Measurements from ENCODE around the gene TTLL6.
A peak's percentile ranks its signal among the peaks of the same experiment; 100 is the strongest.
"Not testable (repeated sequence)": the region's sequence is repeated elsewhere in the genome, so short reads cannot be mapped to it uniquely, and the experiment has no call there.

The TTLL6 gene

GRCh38 chr17:48814504-48814903, 2.5 kb downstream of the TTLL6 start:
- DNase-seq, result peak; percentile 60

- DNase-seq, result no peak
Observed at GRCh38 chr17:48812001-48812400, 5.0 kb downstream of the TTLL6 start.

DNA sequence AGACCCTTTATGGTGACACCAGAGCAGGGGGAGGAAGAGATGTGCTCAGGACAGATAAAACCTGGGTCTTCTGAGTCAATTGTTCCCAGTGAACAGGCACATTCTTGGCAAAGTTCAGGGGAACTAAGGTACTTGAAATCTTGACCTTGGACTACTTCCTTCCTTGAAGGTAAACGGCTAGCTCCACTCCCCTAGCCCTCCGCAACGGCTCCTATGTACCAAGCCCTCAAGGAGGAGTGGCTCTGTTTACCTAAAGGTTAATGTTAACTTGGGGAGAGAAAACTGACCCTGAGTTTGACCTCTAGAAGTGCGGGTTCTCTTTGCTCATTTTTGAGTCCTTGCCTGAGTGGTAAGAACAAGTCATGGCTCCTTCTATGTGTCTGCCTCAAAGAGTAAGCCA, 7.8 kb downstream of the TTLL6 start:
- DNase-seq, result no peak

- peak; percentile 72 for DNase-seq
Observed at GRCh38 chr17:48804936-48805411, 12.1 kb downstream of the TTLL6 start.

GRCh38 chr17:48800626-48801217, 16.3 kb downstream of the TTLL6 start:
- no peak for DNase-seq

DNA sequence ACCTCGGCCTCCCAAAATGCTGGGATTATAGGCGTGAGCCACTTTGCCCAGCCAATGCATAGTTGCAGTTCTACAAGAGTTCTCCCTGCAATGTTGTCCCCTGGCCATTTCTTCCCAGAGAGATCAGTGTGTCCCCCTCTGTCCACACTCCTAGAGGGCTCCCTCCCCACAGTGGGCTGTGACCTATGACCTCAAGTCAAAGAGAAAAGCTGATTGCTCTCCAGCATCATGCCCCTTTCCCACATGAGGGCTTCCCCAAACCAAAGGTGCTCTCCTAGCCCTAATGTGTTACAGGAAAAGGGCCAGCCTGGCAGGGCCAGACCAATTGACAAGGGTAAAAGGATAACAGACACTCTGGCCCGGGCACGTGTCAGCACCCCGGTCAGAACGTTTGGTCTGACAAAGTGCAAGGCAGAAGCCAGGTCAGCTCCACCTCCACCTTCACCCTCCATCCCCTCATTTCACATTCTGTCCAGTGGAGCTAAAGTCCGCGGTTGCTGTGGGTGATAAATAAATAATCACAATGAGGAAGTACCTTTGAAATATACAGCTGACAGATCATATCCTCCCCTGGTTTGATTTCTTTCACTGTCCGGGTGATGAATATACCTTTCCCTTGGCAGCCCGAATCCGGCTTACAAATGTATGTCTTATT, 17.8 kb downstream of the TTLL6 start:
- no peak for DNase-seq

GRCh38 chr17:48796163-48796522, 20.9 kb downstream of the TTLL6 start:
- DNase-seq, result not testable (repeated sequence)

GRCh38 chr17:48795444-48796162, 21.4 kb downstream of the TTLL6 start:
- DNase-seq, result no peak

GRCh38 chr17:48792033-48792798, 24.8 kb downstream of the TTLL6 start:
- DNase-seq, result no peak

DNA sequence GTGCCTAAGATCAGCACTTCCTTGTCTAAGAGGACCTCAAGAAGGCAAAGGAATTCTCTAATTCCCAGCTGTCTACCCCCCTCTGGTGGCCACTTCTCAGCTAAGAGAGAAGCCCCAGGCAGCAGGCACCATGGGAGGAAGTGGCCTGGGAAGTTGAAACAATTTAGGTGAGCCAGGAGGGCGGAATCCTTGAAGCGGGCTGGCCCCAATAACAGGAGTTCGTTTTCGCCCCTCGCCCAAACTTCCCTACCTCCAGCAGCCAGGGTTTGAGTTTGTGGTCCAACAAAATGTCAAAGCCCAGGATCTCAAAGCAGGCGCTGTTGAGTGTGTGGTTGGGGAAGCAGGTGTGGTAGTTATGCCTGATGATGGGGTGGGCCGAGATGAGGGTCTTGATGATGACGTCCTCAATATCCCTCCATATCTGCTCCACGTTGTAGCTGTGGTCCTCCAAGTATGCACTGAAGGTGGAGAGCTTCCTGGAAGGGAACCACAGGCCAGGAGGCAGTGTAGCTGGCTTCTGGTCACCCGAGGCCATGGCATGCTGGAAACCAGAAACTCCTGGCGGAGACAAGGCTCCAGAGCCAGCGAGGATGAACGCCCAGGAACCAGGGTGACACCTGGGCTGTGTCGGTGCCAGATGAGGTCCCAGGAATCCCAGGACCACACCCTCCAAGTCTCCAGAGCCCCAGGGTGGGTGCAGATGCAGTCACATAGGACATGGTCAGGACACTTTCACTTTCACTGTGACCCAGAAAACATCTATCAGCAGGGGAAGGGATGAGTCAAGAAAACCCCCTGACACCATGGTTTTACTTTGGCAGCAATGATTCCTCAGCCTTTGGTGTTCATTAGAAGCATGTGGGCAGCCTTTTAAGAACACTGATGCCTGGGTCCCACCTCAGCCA, 25.6 kb downstream of the TTLL6 start:
- peak; percentile 37 for DNase-seq

DNA sequence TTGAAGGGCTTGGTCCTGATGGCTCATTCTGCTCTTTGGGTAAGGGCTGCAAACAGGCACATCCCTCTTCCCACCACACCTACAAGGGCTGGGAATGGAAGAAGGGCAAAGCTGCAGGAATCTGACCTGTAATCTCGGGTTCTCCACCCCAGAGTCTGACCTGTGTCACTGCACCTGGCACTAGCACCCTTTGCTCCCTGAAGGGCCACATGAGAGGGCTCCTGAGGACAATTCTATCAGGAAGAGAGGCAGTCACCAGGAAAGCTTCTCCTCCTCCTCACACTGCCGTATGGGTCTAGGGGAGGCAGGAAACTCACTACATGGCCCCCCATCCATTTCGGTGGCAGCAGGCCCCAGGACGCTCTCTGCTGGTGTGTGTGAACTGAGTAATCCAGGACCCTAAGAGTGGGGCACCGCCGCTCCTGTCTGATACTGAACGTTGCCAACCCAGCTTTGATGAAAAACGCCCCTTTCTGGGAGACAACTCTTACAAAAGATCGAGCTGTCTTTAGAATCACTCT, 26.4 kb downstream of the TTLL6 start:
- DNase-seq, result no peak

DNA sequence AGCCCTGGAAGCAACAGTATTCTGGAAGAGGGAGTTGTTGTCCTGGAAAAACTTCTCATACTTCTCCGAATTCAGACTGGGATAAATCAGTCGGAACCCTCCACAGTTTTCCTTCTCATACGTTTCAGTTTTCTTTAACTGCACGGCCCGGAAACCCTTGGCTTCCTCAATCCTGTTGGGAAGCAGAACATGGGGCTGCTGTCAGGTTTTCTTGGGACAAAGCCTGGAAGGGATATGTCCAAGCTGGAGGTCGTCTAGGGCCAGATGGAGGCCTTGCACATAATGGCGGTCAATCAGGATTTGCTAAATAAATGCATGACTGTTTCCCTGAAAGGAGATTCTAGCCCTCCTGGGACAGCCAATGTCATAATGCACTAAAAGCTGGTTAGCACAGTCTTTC, 29.2 kb downstream of the TTLL6 start:
- no peak for DNase-seq

DNA sequence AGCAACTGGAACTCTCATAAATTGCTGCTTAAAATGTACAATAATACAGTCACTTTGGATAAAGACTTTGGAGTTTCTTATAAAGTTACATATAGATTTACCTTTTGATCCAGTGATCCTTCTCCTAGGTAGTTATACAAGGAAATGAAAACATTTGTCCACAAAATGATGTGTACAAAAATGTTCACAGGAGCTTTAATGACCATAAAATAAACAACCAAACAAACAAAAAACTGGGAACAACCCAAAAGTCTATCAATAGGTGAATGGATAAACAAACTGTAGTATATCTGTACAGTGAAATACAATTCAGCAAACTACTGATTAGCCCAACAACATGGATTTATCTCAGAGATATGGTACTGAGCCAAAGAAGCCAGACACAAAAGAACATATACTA, 37.6 kb downstream of the TTLL6 start:
- no peak for DNase-seq

- DNase-seq, result no peak
Observed at GRCh38 chr17:48776602-48777001, 40.4 kb downstream of the TTLL6 start.

DNA sequence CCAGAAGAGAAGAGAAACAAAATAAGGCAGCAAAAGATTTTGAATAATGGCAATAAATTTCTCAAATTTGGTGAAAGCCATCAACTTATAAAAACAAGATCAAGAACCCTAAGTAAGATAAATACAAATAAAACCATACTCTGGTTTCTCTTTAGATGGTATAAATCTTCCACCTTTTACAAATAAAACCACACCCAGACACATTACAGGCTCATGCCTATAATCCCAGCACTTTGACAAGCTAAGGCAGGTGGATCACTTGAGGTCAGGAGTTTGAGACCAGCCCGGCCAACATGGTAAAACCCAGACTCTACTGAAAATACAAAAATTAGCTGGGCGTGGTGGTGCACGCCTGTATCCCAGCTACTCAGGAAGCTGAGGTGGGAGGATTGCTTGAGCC, 43.8 kb downstream of the TTLL6 start:
- DNase-seq, result no peak

DNA sequence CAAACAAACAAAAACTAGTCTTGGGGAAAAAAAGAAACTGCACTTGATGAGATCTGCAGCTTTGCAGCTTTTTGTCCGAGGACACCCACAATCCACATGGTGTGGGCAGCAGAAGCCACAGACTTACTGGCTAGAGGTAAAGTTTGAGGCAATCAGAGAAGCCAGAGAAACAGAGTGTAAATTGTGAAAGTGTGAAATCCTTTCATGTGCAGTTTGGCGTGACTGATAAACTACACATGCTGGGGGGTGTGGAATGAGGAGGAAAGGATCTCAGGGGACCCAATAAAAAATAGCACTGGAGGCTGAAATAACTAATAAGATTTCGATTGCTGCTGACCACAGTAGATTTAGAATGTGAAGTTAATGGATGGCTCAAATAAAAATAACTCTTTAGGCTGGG, 46.1 kb downstream of the TTLL6 start:
- no peak for DNase-seq

DNA sequence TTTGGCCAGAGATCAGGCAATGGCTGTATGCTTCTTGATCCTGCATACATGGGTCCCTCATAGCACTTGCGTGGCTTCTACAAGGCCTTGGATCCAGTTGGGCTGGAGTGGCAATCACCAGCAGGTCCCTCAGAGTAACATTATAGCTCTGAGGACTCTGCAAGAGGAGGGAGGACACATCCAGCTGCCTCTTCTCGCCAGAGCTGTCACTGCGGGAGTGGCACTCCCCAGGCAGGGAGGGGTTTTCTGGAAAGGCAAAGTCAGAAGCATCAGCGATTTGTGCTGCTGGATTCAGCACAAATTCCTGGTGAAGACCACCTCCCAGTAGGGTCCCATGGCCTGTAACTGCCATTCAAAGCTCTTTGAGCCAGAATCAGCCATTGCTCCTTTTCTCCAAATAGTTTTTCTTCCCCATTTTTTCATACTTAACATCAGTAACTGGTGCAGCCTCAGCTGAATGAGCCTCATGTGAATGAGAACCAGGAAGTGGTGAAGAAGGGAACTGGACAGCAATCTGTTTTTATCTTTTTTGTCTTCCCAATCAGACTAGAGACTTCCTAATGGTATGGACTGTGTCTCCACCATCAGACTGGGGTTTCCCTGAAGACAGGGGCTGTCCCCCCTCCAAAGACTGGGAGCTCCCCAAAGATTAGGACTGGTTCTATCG, 47.9 kb downstream of the TTLL6 start:
- no peak for DNase-seq

DNA sequence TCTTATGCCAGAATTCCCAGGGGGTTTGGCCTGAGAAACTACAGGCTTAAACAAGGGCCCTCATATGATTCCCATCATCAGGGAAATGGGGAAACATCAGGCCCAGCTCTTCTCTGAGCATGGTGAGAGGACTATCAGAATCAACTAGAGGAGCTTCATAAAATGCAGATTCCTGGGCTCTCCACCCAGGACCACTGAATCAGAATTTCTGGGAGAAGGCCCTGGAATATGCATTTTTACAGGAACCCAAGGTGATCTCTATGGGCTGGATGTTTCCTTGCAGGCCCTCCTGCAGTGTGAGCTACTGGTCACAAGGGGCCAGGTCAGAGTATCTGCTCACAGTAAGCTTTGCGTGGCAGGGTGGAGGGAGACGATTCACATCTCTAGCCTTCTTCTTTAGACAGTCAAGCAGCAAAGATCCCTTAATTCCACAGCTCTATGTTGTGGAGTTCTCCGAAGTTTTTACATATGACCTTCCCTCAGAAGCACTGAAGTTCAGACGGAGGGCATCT, 49.7 kb downstream of the TTLL6 start:
- no peak for DNase-seq

DNA sequence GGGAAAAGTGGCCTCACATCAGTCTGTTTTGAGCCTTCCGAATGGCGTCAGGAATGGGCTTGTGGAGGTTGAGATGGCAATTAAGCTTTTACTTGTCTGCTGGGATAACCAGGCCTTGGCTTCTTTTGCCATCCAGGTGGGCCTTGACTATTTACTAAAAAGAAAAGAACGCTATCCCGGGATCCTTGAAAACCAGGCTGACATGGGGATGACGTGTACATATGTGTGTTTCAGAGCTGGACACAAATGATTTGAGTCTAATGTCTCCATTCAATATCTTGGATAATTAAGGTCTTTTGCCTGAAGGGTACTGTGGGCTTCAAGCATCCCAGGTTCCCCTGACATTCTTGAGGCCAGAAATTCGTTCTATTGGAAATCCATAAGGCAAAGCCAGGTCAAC, 55.9 kb downstream of the TTLL6 start:
- DNase-seq, result no peak

DNA sequence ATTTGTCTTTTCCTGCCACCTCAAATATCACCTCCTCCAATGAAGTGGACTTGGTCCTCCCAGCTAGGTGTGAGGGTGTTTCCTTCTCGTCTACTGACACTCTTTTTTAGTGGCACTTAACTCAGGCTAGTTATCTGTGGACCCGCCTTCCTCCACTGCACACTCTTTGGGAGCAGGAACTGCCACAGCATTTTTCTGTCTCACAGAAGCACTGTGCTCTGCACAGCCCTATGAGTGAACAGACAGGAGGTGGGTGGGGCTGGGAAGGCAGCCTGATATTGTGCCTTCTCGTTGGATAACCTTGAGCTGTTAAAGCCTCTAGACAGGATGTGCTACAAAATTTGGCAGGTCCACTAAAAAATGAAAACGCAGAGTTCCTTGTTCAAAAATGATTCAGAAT, 56.6 kb downstream of the TTLL6 start:
- no peak for DNase-seq

GRCh38 chr17:48759288-48759687, 57.7 kb downstream of the TTLL6 start:
- no peak for DNase-seq
